Memory B cell (primary cell): Measurements from ENCODE around the gene TSPAN32.
"Not testable (repeated sequence)": the region's sequence is repeated elsewhere in the genome, so short reads cannot be mapped to it uniquely, and the experiment has no call there.

Experiments
- ATAC-seq: fragments of 150-1000 bp; cut with Tn5 transposase; 2 replicates; pipeline ENCODE4 v1.10.0; 2021; ENCODE audit warnings: low read depth, mild to moderate bottlenecking, moderate library complexity
- DNase-seq, 2 donors: peaks; one replicate each; pipeline ENCODE4 v3.0.0; 2022; ENCODE audit warnings: low spot score in 2 of 2
- H3K27ac Mint-ChIP-seq: one replicate; pipeline ENCODE4 v1.8.0; 2022; ENCODE audit warnings: mild to moderate bottlenecking, moderate library complexity, mixed read lengths
- H3K27me3 Mint-ChIP-seq: one replicate; pipeline ENCODE4 v1.8.0; 2022; ENCODE audit warnings: mixed read lengths
- H3K36me3 Mint-ChIP-seq: one replicate; pipeline ENCODE4 v1.8.0; 2022; ENCODE audit warnings: mild to moderate bottlenecking, mixed read lengths
- H3K4me1 Mint-ChIP-seq: one replicate; pipeline ENCODE4 v1.8.0; 2022; ENCODE audit warnings: mixed read lengths
- H3K4me3 Mint-ChIP-seq: one replicate; pipeline ENCODE4 v1.8.0; 2022; ENCODE audit warnings: mild to moderate bottlenecking, moderate library complexity, mixed read lengths
- H3K9me3 Mint-ChIP-seq: one replicate; pipeline ENCODE4 v1.8.0; 2022; ENCODE audit warnings: mixed read lengths

The TSPAN32 gene

DNA sequence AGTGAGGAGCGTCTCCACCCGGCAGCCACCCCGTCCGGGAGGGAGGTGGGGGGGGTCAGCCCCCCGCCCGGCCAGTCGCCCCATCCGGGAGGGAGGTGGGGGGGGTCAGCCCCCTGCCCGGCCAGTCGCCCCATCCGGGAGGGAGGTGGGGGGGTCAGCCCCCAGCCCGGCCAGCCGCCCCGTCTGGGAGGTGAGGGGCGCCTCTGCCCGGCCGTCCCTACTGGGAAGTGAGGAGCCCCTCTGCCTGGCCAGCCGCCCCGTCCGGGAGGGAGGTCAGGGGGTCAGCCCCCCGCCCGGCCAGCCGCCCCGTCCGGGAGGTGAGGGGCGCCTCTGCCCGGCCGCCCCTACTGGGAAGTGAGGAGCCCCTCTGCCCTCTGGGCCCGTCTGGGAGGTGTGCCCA, 30.8 kb downstream of the TSPAN32 start:
- H3K27me3 Mint-ChIP-seq: peaks cover 10% of the 10 kb centered on the region
- not testable (repeated sequence) for H3K4me3 Mint-ChIP-seq, DNase-seq, H3K4me1 Mint-ChIP-seq, H3K9me3 Mint-ChIP-seq, H3K36me3 Mint-ChIP-seq, H3K27ac Mint-ChIP-seq, ATAC-seq

DNA sequence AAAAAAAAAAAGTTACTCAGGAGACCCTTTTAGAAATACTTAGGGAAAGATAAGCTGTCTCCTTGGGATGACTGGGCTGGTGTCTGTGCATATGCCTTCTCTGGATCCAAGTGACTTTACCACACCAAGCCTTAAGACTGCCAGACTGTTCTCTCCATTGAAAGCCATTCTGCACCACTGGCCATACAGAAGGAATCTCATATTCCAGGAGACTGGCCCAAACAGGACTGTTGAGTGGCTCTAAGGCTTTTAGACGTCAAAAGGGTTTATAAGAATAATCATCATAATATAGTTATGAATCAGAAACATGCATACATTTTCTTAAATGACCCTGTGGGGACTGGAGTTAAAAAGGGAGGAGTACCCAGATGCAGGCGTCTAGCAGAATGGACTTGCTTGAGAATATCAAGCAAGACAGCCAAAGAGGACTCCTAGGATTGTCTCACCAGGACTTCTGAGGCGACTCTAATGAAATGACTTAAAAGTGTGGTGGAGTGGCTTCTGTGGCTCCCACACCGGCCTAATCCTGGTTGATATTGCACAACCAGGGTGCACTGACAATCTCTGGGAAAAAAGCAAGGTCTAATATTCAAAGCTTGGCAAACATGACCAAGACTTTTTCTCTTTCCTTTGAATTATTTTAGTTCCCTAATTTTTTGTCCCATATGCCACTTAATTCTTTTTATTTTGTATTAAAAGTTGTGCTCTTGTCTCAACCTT, 31.8 kb downstream of the TSPAN32 start:
- DNase-seq, ATAC-seq, H3K9me3 Mint-ChIP-seq, H3K36me3 Mint-ChIP-seq, H3K4me1 Mint-ChIP-seq, H3K4me3 Mint-ChIP-seq, H3K27ac Mint-ChIP-seq: not testable (repeated sequence)
- peaks cover 10% of the 10 kb centered on the region for H3K27me3 Mint-ChIP-seq

DNA sequence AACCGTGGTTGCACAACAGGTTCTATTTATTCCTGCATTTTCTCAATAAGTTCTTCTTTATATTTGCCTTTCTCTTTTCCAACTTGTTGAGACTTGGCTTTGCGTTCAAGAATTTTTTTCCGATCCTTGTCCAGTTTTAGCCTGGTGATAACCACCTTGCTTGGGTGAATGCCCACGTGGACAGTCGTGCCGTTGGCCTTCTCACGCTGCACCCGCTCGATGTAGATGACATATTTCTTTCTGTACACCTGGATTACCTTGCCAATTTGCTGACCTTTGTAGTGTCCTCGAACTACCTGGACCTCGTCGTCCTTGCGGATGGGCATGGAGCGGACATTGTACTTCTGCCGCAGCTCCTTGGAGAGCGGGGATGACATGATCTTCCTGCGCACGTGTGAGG, 33.5 kb downstream of the TSPAN32 start:
- not testable (repeated sequence) for H3K9me3 Mint-ChIP-seq, H3K27ac Mint-ChIP-seq, H3K4me1 Mint-ChIP-seq, ATAC-seq, H3K27me3 Mint-ChIP-seq, H3K4me3 Mint-ChIP-seq, H3K36me3 Mint-ChIP-seq, DNase-seq

DNA sequence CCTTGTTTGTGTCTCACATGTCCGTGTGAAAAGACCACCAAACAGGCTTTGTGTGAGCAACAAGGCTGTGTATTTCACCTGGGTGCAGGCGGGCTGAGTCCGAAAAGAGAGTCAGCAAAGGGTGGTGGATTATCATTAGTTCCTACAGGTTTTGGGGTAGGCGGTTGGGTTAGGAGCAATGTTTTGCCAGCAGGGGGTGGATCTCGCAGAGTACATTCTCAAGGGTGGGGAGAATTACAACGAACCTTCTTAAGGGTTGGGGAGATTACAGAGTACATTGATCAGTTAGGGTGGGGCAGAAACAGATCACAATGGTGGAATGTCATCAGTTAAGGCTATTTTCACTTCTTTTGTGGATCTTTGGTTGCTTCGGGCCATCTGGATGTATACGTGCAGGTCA, 36.9 kb downstream of the TSPAN32 start:
- H3K4me1 Mint-ChIP-seq, H3K9me3 Mint-ChIP-seq, H3K27me3 Mint-ChIP-seq, H3K4me3 Mint-ChIP-seq, H3K36me3 Mint-ChIP-seq, H3K27ac Mint-ChIP-seq: not testable (repeated sequence)
- ATAC-seq: peak; percentile 55
- DNase-seq: peak in 1 of 2 donors; percentile 23

DNA sequence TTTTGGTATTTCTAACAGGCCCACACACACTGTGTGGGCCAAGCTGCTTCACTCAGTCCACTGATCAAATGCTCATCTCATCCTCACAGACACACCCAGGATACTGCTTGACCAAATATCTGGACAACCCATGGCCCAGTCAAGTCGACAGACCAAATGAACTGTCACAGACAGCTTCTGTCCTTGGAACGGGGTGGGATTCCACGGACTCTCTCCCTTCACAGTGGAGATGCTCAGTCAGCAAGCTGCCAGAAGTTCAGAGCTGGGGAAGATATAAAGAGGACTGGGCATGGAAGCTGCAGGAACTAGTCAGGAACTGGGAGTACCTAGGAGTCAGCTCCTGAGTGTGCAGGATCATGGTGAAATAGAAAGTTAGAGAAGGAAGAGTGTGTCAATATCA, 40.7 kb downstream of the TSPAN32 start:
- H3K27me3 Mint-ChIP-seq: no peaks in the 10 kb centered on the region
- ATAC-seq: no peak
- H3K36me3 Mint-ChIP-seq: peaks cover 9% of the 10 kb centered on the region
- no peak for DNase-seq
- H3K4me3 Mint-ChIP-seq: no peak overlapping the region
- H3K4me1 Mint-ChIP-seq: peaks cover 6% of the 10 kb centered on the region
- H3K9me3 Mint-ChIP-seq: peaks cover 1% of the 10 kb centered on the region
- no peak overlapping the region for H3K27ac Mint-ChIP-seq

DNA sequence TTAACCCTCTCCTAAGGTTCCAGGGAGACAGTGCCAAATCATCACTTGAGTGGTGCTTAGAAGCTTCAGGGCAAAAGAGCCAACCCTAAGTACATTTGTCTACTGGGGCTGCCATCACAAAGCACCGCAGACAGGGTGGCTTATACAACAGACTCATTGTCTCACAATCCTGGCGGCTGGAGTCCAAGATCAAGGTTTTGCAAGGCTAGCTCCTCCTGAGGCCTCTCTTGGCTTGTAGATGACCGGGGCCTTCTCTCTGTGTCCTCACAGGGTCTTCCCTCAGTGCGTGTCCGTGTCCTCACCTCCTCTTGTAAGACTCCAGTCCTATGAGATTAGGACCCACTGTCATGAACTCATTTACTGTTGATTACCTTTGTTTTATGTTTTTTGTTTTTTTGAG, 41.2 kb downstream of the TSPAN32 start:
- no peak for DNase-seq
- no peak for ATAC-seq
- Mint-ChIP-seq H3K4me3 (no peak overlapping the region), H3K36me3 (peaks cover 9% of the 10 kb centered on the region), H3K4me1 (peaks cover 6% of the 10 kb centered on the region), H3K27me3 (no peaks in the 10 kb centered on the region), H3K9me3 (peaks cover 1% of the 10 kb centered on the region), H3K27ac (no peak overlapping the region)

DNA sequence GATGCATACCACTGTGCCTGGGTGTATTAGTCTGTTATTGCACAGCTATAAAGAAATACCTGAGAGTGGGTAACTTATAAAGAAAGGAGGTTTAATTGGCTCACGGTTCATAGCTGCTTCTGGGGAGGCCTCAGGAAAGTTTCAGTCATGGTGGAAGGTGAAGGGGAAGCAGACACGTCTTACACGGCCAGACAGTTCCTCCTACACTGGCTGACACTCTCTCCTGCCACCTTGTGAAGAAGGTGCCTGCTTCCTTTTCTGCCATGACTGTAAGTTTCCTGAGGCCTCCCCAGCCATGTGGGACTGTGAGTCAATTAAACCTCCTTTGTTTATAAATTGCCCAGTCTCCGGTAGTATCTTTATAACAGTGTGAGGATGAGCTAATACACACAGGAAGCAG, 41.7 kb downstream of the TSPAN32 start:
- H3K36me3 Mint-ChIP-seq: peaks cover 12% of the 10 kb centered on the region
- H3K4me3 Mint-ChIP-seq: no peak overlapping the region
- H3K9me3 Mint-ChIP-seq: peaks cover 5% of the 10 kb centered on the region
- H3K27ac Mint-ChIP-seq: no peak overlapping the region
- peaks cover 4% of the 10 kb centered on the region for H3K4me1 Mint-ChIP-seq
- ATAC-seq: no peak
- DNase-seq: no peak
- no peaks in the 10 kb centered on the region for H3K27me3 Mint-ChIP-seq

DNA sequence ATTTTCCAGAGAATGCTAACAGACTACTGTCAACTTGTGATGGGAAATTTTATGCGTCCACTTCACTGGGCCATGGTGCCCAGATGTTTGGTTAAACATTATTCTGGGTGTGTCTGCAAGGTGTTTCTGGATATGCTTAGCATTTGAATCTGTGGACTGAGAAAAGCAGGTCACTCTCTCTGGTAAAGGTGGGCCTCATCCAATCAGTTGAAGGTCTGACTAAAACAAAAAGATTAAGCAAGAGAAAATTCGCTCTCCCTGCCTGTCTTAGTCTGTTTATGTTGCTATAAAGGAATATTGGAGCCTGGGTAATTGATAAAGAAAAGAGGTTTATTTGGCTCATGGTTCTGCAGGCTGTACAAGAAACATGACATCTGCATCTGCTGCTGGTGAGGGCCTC, 43.2 kb downstream of the TSPAN32 start:
- Mint-ChIP-seq H3K27me3 (no peaks in the 10 kb centered on the region), H3K27ac (no peak overlapping the region), H3K4me1 (no peaks in the 10 kb centered on the region), H3K9me3 (peaks cover 11% of the 10 kb centered on the region), H3K36me3 (peaks cover 18% of the 10 kb centered on the region), H3K4me3 (no peak overlapping the region)
- DNase-seq (no peak), ATAC-seq (no peak)

DNA sequence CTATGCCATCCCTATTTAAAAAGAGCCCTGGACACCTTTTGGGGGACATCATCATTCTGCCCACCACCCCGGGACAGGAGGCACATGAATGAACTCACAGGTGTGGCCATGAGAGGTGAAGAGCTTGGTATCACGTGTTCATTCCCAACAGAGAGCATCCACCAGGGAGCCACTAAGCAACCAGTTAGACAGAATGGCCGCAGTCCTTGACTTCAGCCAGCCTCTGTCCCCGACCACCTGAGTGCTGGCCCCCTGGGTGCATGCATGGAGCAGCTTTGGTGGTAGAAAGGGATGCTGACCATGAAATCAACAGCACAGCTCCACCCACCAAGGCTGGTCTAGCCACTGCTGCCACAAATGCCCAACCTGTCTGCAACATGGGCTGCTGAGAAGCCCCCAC, 44.2 kb downstream of the TSPAN32 start:
- no peaks in the 10 kb centered on the region for H3K4me1 Mint-ChIP-seq
- no peaks in the 10 kb centered on the region for H3K27me3 Mint-ChIP-seq
- H3K36me3 Mint-ChIP-seq: peaks cover 18% of the 10 kb centered on the region
- H3K9me3 Mint-ChIP-seq: peaks cover 14% of the 10 kb centered on the region
- no peak overlapping the region for H3K4me3 Mint-ChIP-seq
- ATAC-seq (no peak), DNase-seq (no peak)
- no peak overlapping the region for H3K27ac Mint-ChIP-seq

DNA sequence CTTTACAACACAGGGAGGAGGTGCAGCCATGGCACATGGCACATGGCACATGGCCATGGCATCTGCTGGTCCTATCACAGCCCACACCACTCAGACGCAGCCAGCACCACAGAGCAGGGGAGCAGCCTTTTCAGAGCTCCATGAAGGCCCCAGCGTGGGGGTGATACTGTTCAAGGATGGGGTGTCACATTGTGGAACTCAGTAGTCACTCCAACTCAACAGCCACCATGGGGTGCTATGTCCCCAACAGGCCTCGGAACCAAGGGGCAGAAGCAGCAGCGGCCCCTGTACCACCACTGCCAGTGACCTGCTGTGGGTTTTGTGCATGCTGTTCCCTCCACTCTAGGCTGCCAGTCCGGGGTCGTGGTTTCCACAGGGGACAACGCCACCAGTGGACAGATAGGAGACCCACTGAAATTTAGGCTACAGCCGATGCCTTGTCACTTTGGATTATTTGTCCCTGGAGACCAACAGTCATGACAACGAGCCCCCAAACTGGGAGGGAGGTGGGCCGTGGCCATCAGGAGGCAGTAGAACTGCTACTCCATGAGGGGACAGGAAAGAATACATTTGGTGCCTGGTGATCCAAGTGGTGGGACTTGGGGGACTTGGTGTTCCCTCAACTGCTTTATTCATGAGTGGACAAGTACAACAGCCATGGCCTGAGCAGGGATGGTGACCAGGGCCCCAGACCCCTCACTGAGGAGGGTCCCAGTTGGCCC, 44.9 kb downstream of the TSPAN32 start:
- ATAC-seq (no peak), DNase-seq (no peak)
- Mint-ChIP-seq H3K27ac (no peak overlapping the region), H3K36me3 (peaks cover 18% of the 10 kb centered on the region), H3K9me3 (peaks cover 14% of the 10 kb centered on the region), H3K27me3 (no peaks in the 10 kb centered on the region), H3K4me3 (no peak overlapping the region), H3K4me1 (no peaks in the 10 kb centered on the region)

DNA sequence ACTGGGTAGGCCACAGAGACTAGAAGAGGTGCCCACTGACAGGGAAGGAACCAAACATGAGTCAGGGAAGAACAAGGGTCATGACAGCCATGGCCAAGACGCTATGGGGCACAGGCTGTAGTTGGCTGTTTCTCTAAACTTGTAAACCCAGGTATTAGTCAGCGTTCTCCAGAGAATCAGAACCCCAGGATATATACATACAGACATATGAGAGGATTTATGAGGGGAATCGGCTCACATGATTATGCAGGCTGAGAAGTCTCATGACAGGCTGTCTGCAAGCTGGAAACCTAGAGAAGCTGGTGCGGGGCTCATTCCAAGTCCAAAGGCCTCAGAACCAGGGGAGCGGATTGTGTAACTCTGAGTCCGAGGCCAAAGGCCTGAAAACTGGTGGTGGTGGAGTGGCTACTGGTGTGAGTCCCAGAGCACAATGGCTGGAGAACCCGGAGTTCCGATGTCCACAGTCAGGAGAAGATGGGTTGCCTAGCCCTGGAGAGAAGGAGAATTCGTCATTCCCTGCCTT, 45.6 kb downstream of the TSPAN32 start:
- no peak for DNase-seq
- Mint-ChIP-seq H3K9me3 (peaks cover 14% of the 10 kb centered on the region), H3K27ac (no peak overlapping the region), H3K36me3 (peaks cover 18% of the 10 kb centered on the region), H3K27me3 (no peaks in the 10 kb centered on the region), H3K4me3 (no peak overlapping the region), H3K4me1 (no peaks in the 10 kb centered on the region)
- no peak for ATAC-seq

DNA sequence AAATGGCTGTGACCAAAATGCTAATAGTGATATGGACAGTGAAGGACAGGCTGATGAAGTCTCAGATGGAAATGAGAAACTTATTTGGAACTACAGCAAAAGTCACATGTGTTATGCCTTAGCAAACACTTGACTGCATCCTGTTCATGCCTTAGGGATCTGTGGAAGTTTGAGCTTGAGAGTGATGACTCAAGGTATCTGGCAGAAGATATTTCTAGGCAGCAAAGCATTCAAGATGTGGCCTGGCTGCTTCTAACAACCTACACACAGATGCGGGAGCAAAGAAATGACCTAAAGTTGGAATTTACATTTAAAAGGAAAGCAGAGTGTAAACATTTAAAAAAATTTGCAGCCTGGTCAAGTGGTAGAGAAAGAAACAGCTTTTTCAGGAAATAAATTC, 47.2 kb downstream of the TSPAN32 start:
- ATAC-seq: no peak
- H3K4me1 Mint-ChIP-seq: no peaks in the 10 kb centered on the region
- peaks cover 14% of the 10 kb centered on the region for H3K9me3 Mint-ChIP-seq
- no peak for DNase-seq
- H3K27me3 Mint-ChIP-seq: no peaks in the 10 kb centered on the region
- H3K27ac Mint-ChIP-seq: no peak overlapping the region
- peaks cover 14% of the 10 kb centered on the region for H3K36me3 Mint-ChIP-seq
- no peak overlapping the region for H3K4me3 Mint-ChIP-seq

DNA sequence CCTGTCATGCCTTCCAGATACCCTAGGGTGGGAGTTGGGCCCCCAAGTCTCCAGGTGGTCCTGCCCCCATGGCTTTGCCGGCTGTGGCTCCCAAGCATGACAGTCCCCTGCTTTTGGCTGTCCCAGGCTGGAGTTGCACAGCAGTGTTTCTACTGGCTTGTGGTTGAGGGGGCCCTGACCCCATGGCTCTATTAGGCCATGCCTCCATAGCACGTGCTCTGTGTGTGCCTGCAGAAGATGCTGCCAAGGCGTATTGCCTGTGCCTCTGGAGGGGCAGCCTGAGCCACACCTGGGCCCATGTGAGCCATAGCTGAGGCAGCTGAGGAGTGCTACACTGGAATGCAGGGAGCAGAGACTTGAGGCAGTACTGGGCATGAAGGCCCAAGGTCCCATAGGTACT, 49.9 kb downstream of the TSPAN32 start:
- peaks cover 2% of the 10 kb centered on the region for H3K27me3 Mint-ChIP-seq

DNA sequence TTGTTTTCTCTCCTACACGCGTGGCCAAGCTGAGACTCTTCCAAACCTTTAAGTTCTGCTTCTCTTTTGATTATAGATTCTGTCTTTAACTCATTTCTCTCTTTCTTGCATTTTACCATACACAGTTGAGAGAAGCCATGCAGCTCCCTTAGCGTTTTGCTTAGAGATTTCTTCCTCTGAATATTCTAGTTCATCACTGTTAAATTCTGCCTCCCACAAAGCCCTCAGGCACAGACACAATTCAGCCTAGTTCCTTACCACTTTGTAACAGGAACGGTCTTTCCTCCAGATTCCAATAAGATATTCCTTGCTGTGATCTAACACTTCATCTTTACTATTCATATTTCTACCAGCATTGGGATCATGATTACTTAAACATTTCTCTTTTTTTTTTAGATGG, 50.6 kb downstream of the TSPAN32 start:
- H3K4me3 Mint-ChIP-seq: no peak overlapping the region
- no peaks in the 10 kb centered on the region for H3K4me1 Mint-ChIP-seq
- no peak for ATAC-seq
- DNase-seq: no peak
- peaks cover 2% of the 10 kb centered on the region for H3K27me3 Mint-ChIP-seq
- H3K9me3 Mint-ChIP-seq: peaks cover 12% of the 10 kb centered on the region
- peaks cover 10% of the 10 kb centered on the region for H3K36me3 Mint-ChIP-seq
- H3K27ac Mint-ChIP-seq: no peak overlapping the region

More for the DNA sequence above, 49.9 kb downstream of the TSPAN32 start:
- no peak for ATAC-seq
- Mint-ChIP-seq H3K36me3 (peaks cover 10% of the 10 kb centered on the region), H3K4me3 (no peak overlapping the region), H3K9me3 (peaks cover 12% of the 10 kb centered on the region), H3K27ac (no peak overlapping the region), H3K4me1 (no peaks in the 10 kb centered on the region)
- DNase-seq: no peak
